T-helper 9 cell (primary cell): ENCODE measurements around the gene NFKB1.

Experiments used
- DNase-seq: peaks from one replicate; pipeline ENCODE4 v3.0.0-alpha.2; 2020

The NFKB1 gene

GRCh38 chr4:102501447-102501696 lies 213 bp downstream of the NFKB1 start:
- DNase-seq = no peak

GRCh38 chr4:102502543-102502818 lies 1.3 kb downstream of the NFKB1 start:
- no peak for DNase-seq

GRCh38 chr4:102503301-102503746 lies 2.2 kb downstream of the NFKB1 start:
- no peak for DNase-seq

- no peak for DNase-seq
Measured at GRCh38 chr4:102503831-102504786, 3.0 kb downstream of the NFKB1 start.

- no peak for DNase-seq
Measured at GRCh38 chr4:102504941-102505340, 3.8 kb downstream of the NFKB1 start.

- no peak for DNase-seq
Measured at GRCh38 chr4:102505708-102506107, 4.5 kb downstream of the NFKB1 start.

GRCh38 chr4:102506523-102506922 lies 5.4 kb downstream of the NFKB1 start:
- DNase-seq = no peak

- no peak for DNase-seq
Measured at GRCh38 chr4:102511830-102512605, 10.9 kb downstream of the NFKB1 start.

- no peak for DNase-seq
Measured at GRCh38 chr4:102514298-102514964, 13.3 kb downstream of the NFKB1 start.

GRCh38 chr4:102517753-102518152 lies 16.6 kb downstream of the NFKB1 start:
- no peak for DNase-seq

- peak; percentile 21 for DNase-seq
Measured at GRCh38 chr4:102518703-102519131, 17.6 kb downstream of the NFKB1 start.

GRCh38 chr4:102519925-102520324 lies 18.8 kb downstream of the NFKB1 start:
- no peak for DNase-seq

- DNase-seq = no peak
Measured at GRCh38 chr4:102521570-102521969, 20.4 kb downstream of the NFKB1 start.

- no peak for DNase-seq
Measured at GRCh38 chr4:102522031-102522440, 20.9 kb downstream of the NFKB1 start.

GRCh38 chr4:102524691-102525090 lies 23.5 kb downstream of the NFKB1 start:
- DNase-seq = no peak

- no peak for DNase-seq
Measured at GRCh38 chr4:102525097-102525496, 23.9 kb downstream of the NFKB1 start.

- no peak for DNase-seq
Measured at GRCh38 chr4:102525504-102525903, 24.3 kb downstream of the NFKB1 start.

- DNase-seq = no peak
Measured at GRCh38 chr4:102526532-102526931, 25.4 kb downstream of the NFKB1 start.

- no peak for DNase-seq
Measured at GRCh38 chr4:102527695-102528283, 26.6 kb downstream of the NFKB1 start.

- no peak for DNase-seq
Measured at GRCh38 chr4:102529977-102530376, 28.8 kb downstream of the NFKB1 start.

- no peak for DNase-seq
Measured at GRCh38 chr4:102530986-102531385, 29.8 kb downstream of the NFKB1 start.

GRCh38 chr4:102531462-102531861 lies 30.3 kb downstream of the NFKB1 start:
- no peak for DNase-seq

GRCh38 chr4:102533348-102533747 lies 32.2 kb downstream of the NFKB1 start:
- DNase-seq = no peak
